Erythroblast (primary cell): ENCODE measurements around the gene EDA.

ENCODE experiments used
- DNase-seq, 2 experiments: peaks; one replicate each; lab custom pipeline; 2025; lab: John Stamatoyannopoulos, UW
- GATA1 ChIP-seq: IDR thresholded peaks from 2 replicates; pipeline ENCODE4 v1.6.1; 2011; ENCODE audit warnings: low read depth, mild to moderate bottlenecking, control low read depth, low read length, moderate library complexity
- POLR2A ChIP-seq: IDR thresholded peaks from 2 replicates; pipeline ENCODE4 v1.6.1; 2011; ENCODE audit warnings: mild to moderate bottlenecking, low read length

EDA gene

GRCh38 chrX:70034646-70035045 lies 418.7 kb downstream of the EDA start:
- TF ChIP-seq POLR2A (no peak), GATA1 (no peak)
- DNase-seq: no peak

DNA sequence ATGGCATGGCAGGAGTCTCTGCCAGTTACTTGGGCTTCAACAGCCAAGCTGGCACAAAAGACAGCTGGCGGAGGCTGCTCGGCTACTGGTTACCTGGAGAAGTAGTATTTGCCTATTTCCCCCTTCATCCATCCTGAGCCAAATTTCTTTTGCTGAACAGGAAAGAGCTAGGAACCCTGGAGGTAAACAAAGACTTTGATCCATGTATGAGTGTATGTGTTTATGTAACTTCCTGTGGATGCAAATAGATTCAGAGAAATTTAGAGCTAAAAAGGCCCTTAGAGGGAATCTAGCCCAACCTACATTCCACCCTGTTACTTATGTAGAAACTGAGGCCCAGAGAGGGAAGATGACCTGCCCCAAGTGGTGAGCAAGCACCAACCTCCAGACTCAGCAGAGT lies 422.6 kb downstream of the EDA start:
- no peak for TF ChIP-seq GATA1
- TF ChIP-seq POLR2A: no peak
- DNase-seq: no peak

DNA sequence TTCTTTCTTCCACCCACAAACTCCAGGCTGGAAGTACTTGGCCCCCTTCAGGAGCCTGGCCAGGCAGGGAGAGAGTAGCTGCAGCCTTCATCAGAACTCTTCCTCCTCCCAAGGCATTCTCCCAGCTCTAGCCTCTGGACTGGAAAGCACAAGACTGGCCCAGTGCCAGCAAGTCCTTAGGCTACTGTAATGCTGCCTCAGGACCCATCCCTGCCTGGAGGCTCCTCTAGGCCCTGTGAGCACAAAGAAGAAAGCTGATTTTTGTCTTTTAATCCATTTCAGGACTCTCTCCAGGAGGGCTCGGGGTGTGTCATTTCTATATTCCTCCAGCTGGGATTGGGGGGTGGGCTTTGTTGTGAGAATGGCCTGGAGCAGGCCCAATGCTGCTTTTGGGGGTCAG lies 423.0 kb downstream of the EDA start:
- TF ChIP-seq POLR2A (no peak), GATA1 (no peak)
- no peak for DNase-seq

- TF ChIP-seq POLR2A (no peak), GATA1 (no peak)
- no peak for DNase-seq
Measured at GRCh38 chrX:70039758-70040157, 423.8 kb downstream of the EDA start.

DNA sequence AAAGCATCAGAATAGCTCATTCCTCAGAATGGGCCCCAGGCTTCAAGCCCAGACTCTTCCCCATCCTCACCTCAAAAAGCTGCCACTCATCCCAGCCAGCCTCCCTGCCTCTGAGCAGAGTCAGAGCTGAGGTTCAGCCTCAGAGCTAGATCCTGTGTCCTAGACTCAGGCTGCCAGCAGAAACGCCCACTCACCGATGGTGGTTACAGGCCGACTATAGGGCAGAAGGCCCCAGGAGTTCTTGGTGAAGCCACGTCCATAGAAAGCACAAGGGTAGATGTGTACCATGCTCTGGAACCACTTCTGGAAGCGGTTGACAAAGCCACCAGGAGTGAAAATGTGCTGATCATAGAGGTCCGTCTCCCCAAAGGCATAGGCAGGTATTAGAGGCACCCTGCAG lies 426.1 kb downstream of the EDA start:
- TF ChIP-seq POLR2A: no peak
- TF ChIP-seq GATA1: no peak
- DNase-seq: no peak

DNA sequence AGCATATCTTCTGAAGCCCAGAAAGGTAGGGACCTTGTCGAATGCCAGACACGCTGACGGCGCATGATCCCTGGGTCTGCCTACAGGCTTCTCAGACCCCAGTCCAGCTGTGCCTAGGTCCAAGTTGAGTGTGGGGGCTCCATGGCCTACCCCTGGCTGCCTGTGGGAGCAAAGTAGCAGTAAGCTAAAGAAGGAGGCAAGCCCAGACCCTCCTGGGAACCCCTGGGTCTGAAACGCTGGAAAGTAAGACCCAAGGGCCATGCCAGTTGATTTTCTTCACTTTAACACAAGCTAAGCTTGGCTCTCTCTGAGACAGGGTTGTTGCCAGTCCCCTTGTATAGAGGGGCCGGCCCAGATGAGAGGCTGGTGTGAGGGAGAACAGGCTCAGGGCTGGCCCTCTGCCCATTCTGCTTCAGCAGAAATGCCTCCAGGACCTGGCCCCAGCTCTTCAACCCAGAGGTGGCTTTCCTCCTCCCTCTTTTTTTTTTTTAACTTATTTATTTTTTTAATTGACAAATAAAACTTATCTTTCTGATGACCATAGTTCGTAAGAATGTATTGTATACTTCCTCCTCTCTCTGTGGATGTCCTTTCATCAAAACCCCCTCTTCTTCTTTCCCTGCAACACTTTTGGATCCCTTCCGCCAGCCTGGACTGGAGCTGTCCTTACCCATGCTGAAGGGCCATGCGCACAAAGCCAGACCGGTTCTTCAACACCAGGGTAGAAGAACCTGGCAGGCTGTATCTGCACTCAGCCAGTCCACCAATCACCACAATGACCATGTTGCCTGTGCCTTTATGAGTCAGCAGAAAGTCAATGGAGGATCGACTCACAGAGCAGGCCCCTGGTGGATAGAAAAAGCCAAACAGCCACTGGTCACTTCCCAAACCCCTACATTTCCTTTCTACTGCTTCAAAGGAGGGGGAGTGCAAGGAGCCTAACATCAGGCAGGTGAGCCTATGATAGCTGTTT lies 426.8 kb downstream of the EDA start:
- TF ChIP-seq POLR2A: no peak
- no peak for TF ChIP-seq GATA1
- DNase-seq: peak; percentile 1 to 5

- no peak for DNase-seq
- TF ChIP-seq GATA1: no peak
- no peak for TF ChIP-seq POLR2A
Measured at GRCh38 chrX:70043685-70044084, 427.8 kb downstream of the EDA start.

GRCh38 chrX:70044541-70045245 lies 428.8 kb downstream of the EDA start:
- DNase-seq: no peak

GRCh38 chrX:70046978-70047377 lies 431.1 kb downstream of the EDA start:
- no peak for DNase-seq
- no peak for TF ChIP-seq GATA1
- TF ChIP-seq POLR2A: no peak

More at GRCh38 chrX:70044541-70045245, 428.8 kb downstream of the EDA start:
- TF ChIP-seq GATA1 (no peak), POLR2A (no peak)

DNA sequence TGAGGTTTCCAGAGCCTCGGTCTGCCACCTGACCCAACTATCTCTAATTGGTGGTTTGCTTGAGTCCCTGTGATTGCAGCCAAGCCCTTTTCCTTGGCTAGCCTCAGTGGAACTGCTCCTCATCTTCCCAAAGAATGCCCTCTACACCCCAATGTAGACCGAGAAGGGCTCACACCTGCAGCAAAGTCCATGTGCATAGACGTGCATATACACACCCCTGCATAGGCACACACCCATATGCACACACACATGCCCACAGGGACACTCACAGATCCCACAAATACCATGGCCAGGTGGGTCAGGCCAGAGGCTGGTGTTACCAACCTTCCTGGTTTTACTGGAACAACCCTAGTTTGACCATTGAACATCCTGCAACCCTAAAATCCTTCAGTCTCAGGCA lies 433.5 kb downstream of the EDA start:
- no peak for TF ChIP-seq GATA1
- TF ChIP-seq POLR2A: no peak
- no peak for DNase-seq

GRCh38 chrX:70049925-70050324 lies 434.0 kb downstream of the EDA start, which contains the start of gene AWAT2:
TSS of gene AWAT2 (minus strand) at chrX:70049938. CDS start at chrX:70049932, 6 bp downstream.
- DNase-seq: no peak
- TF ChIP-seq GATA1 (no peak), POLR2A (no peak)

DNA sequence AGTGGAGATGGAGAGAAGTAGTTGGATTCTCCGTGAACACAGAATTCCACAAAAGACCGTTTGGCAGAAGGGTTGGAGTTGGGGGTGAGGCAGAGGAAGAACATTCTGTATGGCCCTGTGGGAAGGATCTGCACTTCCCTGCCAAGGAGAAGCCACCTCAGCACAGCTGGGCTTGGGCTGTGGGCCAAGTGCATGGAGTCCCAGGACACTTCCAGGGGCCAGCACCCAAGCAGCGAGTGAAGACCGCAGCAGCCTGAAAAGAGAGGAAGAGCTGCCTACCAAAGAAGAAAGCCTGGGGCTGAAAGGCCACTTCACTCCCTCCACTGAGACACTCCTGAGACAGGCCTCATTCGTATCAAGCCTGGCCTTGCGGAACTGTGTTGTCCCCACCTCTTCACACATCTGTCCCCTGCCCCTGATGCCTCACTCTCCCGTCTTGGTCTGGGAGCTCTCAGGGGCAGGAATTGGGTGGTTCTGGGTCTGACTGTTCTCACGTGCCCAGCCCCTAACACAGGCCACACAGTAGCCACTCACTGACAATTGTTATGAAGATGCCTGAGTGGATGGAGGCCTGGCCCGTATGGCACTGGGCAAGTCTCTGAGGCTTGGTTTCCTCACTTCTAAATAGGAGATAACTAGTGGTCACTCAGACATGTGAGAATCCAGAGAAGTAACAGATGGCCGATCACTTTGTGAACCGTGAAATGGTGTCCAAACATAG lies 437.1 kb downstream of the EDA start:
- TF ChIP-seq GATA1: no peak
- TF ChIP-seq POLR2A: no peak
- no peak for DNase-seq

DNA sequence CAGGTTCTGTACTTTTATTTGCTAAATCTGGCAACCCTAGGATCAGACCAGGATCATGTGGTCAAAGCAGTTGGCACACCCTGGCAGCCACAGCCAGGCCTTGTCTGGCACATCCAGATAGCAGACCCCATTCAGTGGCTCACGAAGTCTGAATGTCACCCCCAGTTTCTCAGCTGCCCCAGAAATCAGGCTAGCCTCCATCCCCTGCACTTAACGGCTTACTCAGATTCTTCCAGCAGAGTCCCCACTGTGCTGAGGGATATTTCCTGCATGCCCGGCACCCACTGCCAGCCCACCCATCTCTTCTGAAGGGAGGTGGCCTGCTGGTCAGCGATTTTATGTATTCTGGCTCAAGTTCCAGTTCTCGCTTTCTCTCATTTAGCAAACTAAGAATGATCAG lies 438.5 kb downstream of the EDA start:
- TF ChIP-seq GATA1 (no peak), POLR2A (no peak)

DNA sequence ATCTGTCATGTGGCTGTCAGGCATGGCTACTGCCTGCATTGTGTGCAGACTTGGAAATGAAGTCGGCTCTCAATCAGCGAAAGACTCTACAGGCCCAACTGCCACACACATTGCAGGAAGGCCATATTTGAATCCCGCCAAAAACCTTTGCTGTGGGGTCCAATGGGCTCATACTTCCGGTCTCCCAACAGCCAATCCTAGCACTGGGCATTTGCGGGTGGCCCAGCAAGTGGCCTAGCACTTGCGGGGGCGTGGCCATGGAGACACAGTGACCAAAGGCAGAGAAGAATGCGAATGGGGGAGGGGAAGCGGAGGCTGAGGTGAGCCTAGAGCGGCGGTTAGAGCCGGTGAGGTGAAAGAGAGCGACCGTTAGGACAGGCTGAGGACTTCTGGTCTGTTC lies 446.2 kb downstream of the EDA start, which contains the start of gene OTUD6A:
TSS of gene OTUD6A (plus strand) at position 382 of the 400 bp plus-strand sequence. CDS start 68 bp downstream, outside the sequence.
- no peak for DNase-seq
- no peak for TF ChIP-seq GATA1
- TF ChIP-seq POLR2A: no peak

More for the DNA sequence above, 438.5 kb downstream of the EDA start:
- DNase-seq: no peak
